GM18861 (cell line): ENCODE results near the gene DEFB126.
"Not testable (repeated sequence)": the region's sequence is repeated elsewhere in the genome, so short reads cannot be mapped to it uniquely, and the experiment has no call there.

Experiments used
- ATAC-seq: cut with Tn5 transposase; IDR thresholded peaks from one replicate; pipeline ENCODE4 v1.9.1; 2021; ENCODE audit not compliant: unreplicated experiment

The DEFB126 gene

GRCh38 chr20:142290-142689, at the start of gene DEFB126:
Gene DEFB126 (plus strand): TSS chr20:142590. CDS start chr20:142629, 39 bp downstream.
- no peak for ATAC-seq

GRCh38 chr20:93641-94040, 48.7 kb upstream of the DEFB126 start:
- no peak for ATAC-seq

- ATAC-seq, result no peak
Measured at GRCh38 chr20:95215-95614, 47.2 kb upstream of the DEFB126 start.

GRCh38 chr20:97691-98090, 44.7 kb upstream of the DEFB126 start:
- not testable (repeated sequence) for ATAC-seq

- no peak for ATAC-seq
Measured at GRCh38 chr20:101975-102374, 40.4 kb upstream of the DEFB126 start.

GRCh38 chr20:103456-103855, 38.9 kb upstream of the DEFB126 start:
- ATAC-seq, result no peak

GRCh38 chr20:112396-112795, 30.0 kb upstream of the DEFB126 start:
- ATAC-seq, result no peak

GRCh38 chr20:117518-117917, 24.9 kb upstream of the DEFB126 start:
- no peak for ATAC-seq

GRCh38 chr20:129786-130323, 12.5 kb upstream of the DEFB126 start:
- not testable (repeated sequence) for ATAC-seq

GRCh38 chr20:137668-138490, 4.5 kb upstream of the DEFB126 start:
- ATAC-seq, result no peak

- ATAC-seq, result no peak
Measured at GRCh38 chr20:145877-146276, 3.5 kb downstream of the DEFB126 start.

GRCh38 chr20:152131-152530, 9.7 kb downstream of the DEFB126 start:
- no peak for ATAC-seq

- ATAC-seq, result no peak
Measured at GRCh38 chr20:157154-157553, 14.8 kb downstream of the DEFB126 start, which contains the start of gene DEFB127. Gene DEFB127 (plus strand): TSS chr20:157454. CDS start chr20:157545, 91 bp downstream.

GRCh38 chr20:164618-165017, 22.2 kb downstream of the DEFB126 start:
- no peak for ATAC-seq

- ATAC-seq, result no peak
Measured at GRCh38 chr20:168876-169275, 26.5 kb downstream of the DEFB126 start.

- no peak for ATAC-seq
Measured at GRCh38 chr20:184288-184687, 41.9 kb downstream of the DEFB126 start.

- ATAC-seq, result no peak
Measured at GRCh38 chr20:187733-188132, 45.3 kb downstream of the DEFB126 start.

GRCh38 chr20:189611-190010, 47.2 kb downstream of the DEFB126 start, which contains the start of gene DEFB128:
Gene DEFB128 (minus strand): TSS chr20:189711. CDS start chr20:189623, 88 bp downstream.
- ATAC-seq, result no peak
